IMR-90 (cell line): ENCODE results near the gene EMP1. TPM values are rescaled to one million over a fixed set of nuclear protein-coding genes. Genes with fewer than 3 reads are reported as not detected.

Experiments used
- ATAC-seq: fragments of 200-7000 bp; cut with Tn5 transposase; 2 replicates; pipeline ENCODE4 v1.9.1; 2020; ENCODE audit warnings: low read depth, mild to moderate bottlenecking, moderate library complexity
- BruUV-seq: library from RNA; stranded (reverse); fragments of 400-500 nt; replicated peaks from 2 replicates; lab custom pipeline; 2021; lab: Mats Ljungman, UMichigan
- CTCF ChIA-PET: fragments of 300-600 bp; formaldehyde crosslinking; extraction: SDS; loops from one replicate; lab custom pipeline; 2021; ENCODE audit warnings: antibody characterized with exemption; lab: Yijun Ruan, JAX
- POLR2A ChIA-PET: fragments of 300-600 bp; sonication (Branson Sonifier 250); formaldehyde crosslinking; loops from one replicate; lab custom pipeline; 2022; ENCODE audit warnings: antibody characterized with exemption; ENCODE audit not compliant: unreplicated experiment; lab: Charles Lee
- DNase-seq: peaks from one replicate; pipeline ENCODE4 v3.0.0; 2013
- H2AFZ ChIP-seq: replicated peaks from 2 replicates; pipeline ENCODE3; 2013; ENCODE audit warnings: low read length, mild to moderate bottlenecking; ENCODE audit not compliant: poor library complexity
- H2AK5ac ChIP-seq: 2 replicates; pipeline ENCODE4 v1.6.1; 2013; ENCODE audit warnings: low read depth, low read length, inconsistent platforms
- H2AK9ac ChIP-seq: replicated peaks from 2 replicates; pipeline ENCODE3; 2013; ENCODE audit warnings: mild to moderate bottlenecking, low read depth, low read length, moderate library complexity; ENCODE audit not compliant: poor library complexity
- H2BK120ac ChIP-seq: 2 replicates; pipeline ENCODE4 v1.6.1; 2013; ENCODE audit warnings: low read depth, low read length, inconsistent platforms
- H2BK15ac ChIP-seq: 3 replicates; pipeline ENCODE4 v1.6.1; 2013; ENCODE audit warnings: low read depth, low read length, inconsistent platforms
- H2BK20ac ChIP-seq: 2 replicates; pipeline ENCODE4 v1.6.1; 2013; ENCODE audit warnings: low read depth, mild to moderate bottlenecking, inconsistent platforms, low read length, moderate library complexity
- H2BK5ac ChIP-seq: 2 replicates; pipeline ENCODE4 v1.6.1; 2013; ENCODE audit warnings: mild to moderate bottlenecking, low read depth, low read length, inconsistent platforms; ENCODE audit not compliant: poor library complexity, severe bottlenecking
- H3K14ac ChIP-seq: replicated peaks from 2 replicates; pipeline ENCODE4 v1.6.1; 2013; ENCODE audit warnings: low read depth, low read length, inconsistent platforms
- H3K18ac ChIP-seq: 2 replicates; pipeline ENCODE4 v1.6.1; 2013; ENCODE audit warnings: low read depth, low read length, control low read depth
- H3K23ac ChIP-seq: 2 replicates; pipeline ENCODE4 v1.6.1; 2013; ENCODE audit warnings: low read depth, low read length, inconsistent platforms
- H3K27ac ChIP-seq: 2 replicates; pipeline ENCODE4 v1.5.1; 2013; ENCODE audit warnings: mild to moderate bottlenecking, control low read depth, low read length; ENCODE audit not compliant: insufficient read depth
- H3K27me3 ChIP-seq: 2 replicates; pipeline ENCODE4 v1.6.1; 2013; ENCODE audit warnings: low read length; ENCODE audit not compliant: control insufficient read depth, insufficient read depth
- H3K36me3 ChIP-seq: 2 replicates; pipeline ENCODE4 v1.6.1; 2013; ENCODE audit warnings: low read length, mixed read lengths; ENCODE audit not compliant: control insufficient read depth, insufficient read depth
- H3K4ac ChIP-seq: 2 replicates; pipeline ENCODE4 v1.6.1; 2013; ENCODE audit warnings: low read depth, low read length, inconsistent platforms
- H3K4me1 ChIP-seq: 2 replicates; pipeline ENCODE4 v1.6.1; 2013; ENCODE audit warnings: low read length, mixed read lengths; ENCODE audit not compliant: control insufficient read depth, insufficient read depth
- H3K4me2 ChIP-seq: 2 replicates; pipeline ENCODE4 v1.6.1; 2013; ENCODE audit warnings: low read depth, mild to moderate bottlenecking, control low read depth, low read length, moderate library complexity
- H3K4me3 ChIP-seq: 2 replicates; pipeline ENCODE4 v1.5.1; 2013; ENCODE audit warnings: low read depth, mild to moderate bottlenecking, control low read depth, low read length, moderate library complexity; ENCODE audit not compliant: insufficient read depth
- H3K56ac ChIP-seq: 2 replicates; pipeline ENCODE4 v1.6.1; 2013; ENCODE audit warnings: low read length, inconsistent platforms; ENCODE audit not compliant: insufficient read depth; ENCODE audit errors: extremely low read depth
- H3K79me1 ChIP-seq, 2 experiments: 2 replicates each; pipeline ENCODE4 v1.6.1; 2013; ENCODE audit warnings: low read length in 2 of 2, inconsistent platforms in 1 of 2, low read depth in 1 of 2
- H3K9ac ChIP-seq: 2 replicates; pipeline ENCODE4 v1.6.1; 2013; ENCODE audit warnings: low read depth, low read length, control low read depth
- H3K9me1 ChIP-seq: 2 replicates; pipeline ENCODE4 v1.6.1; 2013; ENCODE audit warnings: low read length, inconsistent platforms; ENCODE audit not compliant: insufficient read depth
- H3K9me3 ChIP-seq: 2 replicates; pipeline ENCODE4 v1.6.1; 2013; ENCODE audit warnings: low read length; ENCODE audit not compliant: control insufficient read depth, insufficient read depth
- H4K20me1 ChIP-seq: 2 replicates; pipeline ENCODE4 v1.6.1; 2013; ENCODE audit warnings: low read length, inconsistent platforms; ENCODE audit not compliant: insufficient read depth
- H4K5ac ChIP-seq: 2 replicates; pipeline ENCODE4 v1.6.1; 2013; ENCODE audit warnings: mild to moderate bottlenecking, low read depth, low read length, control low read depth
- H4K8ac ChIP-seq, 2 experiments: 2 replicates each; pipeline ENCODE4 v1.6.1; 2013; ENCODE audit warnings: low read depth in 2 of 2, low read length in 2 of 2, control low read depth in 1 of 2, inconsistent platforms in 1 of 2
- H4K91ac ChIP-seq: 2 replicates; pipeline ENCODE4 v1.6.1; 2013; ENCODE audit warnings: low read depth, low read length, inconsistent platforms; ENCODE audit not compliant: insufficient read depth
- MAZ ChIP-seq: IDR thresholded peaks from 2 replicates; pipeline ENCODE4 v1.6.1; 2012; ENCODE audit warnings: low read depth, mild to moderate bottlenecking, low read length, improper control_type of control experiment, moderate library complexity, borderline replicate concordance
- WGBS, 2 experiments: methylation state at CpG; one replicate each; pipeline versions ENCODE4 v1.1.5 to v1.1.7; 2013; ENCODE audit warnings: missing lambda C conversion rate in 2 of 2; ENCODE audit not compliant: insufficient read length in 1 of 2; ENCODE audit errors: extremely low coverage in 2 of 2; 5-methylcytosine and 5-hydroxymethylcytosine counted together
- dilution Hi-C: fragments of 300-500 bp; cut with HindIII; formaldehyde crosslinking; loops from one replicate; pipeline ENCODE4 v1.14.3; 2018; ENCODE audit warnings: low sequenced_read_pairs; ENCODE audit not compliant: unreplicated experiment
- in situ Hi-C: fragments of 300-500 bp; cut with MboI; formaldehyde crosslinking; loops from 3 replicates; pipeline ENCODE4 v1.14.3; 2019; ENCODE audit warnings: low sequenced_read_pairs, inconsistent platforms, mixed read lengths
- intact Hi-C: fragments of 100-400 bp; cut with micrococcal nuclease; formaldehyde crosslinking; loops from 2 replicates; pipeline ENCODE4 v1.10.0; 2022
- polyA plus RNA-seq, 3 experiments: library from polyadenylated mRNA; depleted of rRNA; stranded (reverse); fragments of >200 nt; gene quantifications; 2 replicates each; pipeline ENCODE4 v1.2.3, GENCODE V29; 2012; ENCODE audit warnings: low replicate concordance in 1 of 3
- total RNA-seq: library from RNA; depleted of rRNA; stranded (reverse); fragments of >200 nt; gene quantifications from 2 replicates; pipeline ENCODE4 v1.2.3, GENCODE V29; 2012

EMP1 gene
- total and polyA plus RNA-seq, 2 of the 4 experiments (the other 2 are of a cell fraction) = 137 to 201 TPM

GRCh38 chr12:13152281-13152680, 44.2 kb upstream of the EMP1 start:
- BruUV-seq = no TSS peak
- POLR2A ChIA-PET = no interaction called here

More at GRCh38 chr12:13152281-13152680, 44.2 kb upstream of the EMP1 start:
- Histone ChIP-seq H3K4ac (no peak overlapping the region; the same call in 1 of the 2 replicates), H2AFZ (no peak overlapping the region), H2BK5ac (no peak overlapping the region), H2BK20ac (no peak overlapping the region), H3K27ac (no peak overlapping the region), H2AK5ac (no peak overlapping the region), H2AK9ac (no peak overlapping the region), H4K8ac (no peak overlapping the region), H3K27me3 (no peaks in the 10 kb centered on the region), H4K5ac (no peak overlapping the region), H3K4me2 (no peak overlapping the region), H3K4me3 (no peak overlapping the region), H3K56ac (no peak overlapping the region), H4K20me1 (no peaks in the 10 kb centered on the region), H3K9me1 (no peaks in the 10 kb centered on the region), H2BK120ac (no peak overlapping the region), H3K79me1 (no peaks in the 10 kb centered on the region), H3K14ac (no peak overlapping the region), H3K36me3 (no peaks in the 10 kb centered on the region), H3K9me3 (no peaks in the 10 kb centered on the region), H3K9ac (no peak overlapping the region), H3K4me1 (peaks cover 9% of the 10 kb centered on the region), H3K18ac (no peak overlapping the region), H2BK15ac (no peak overlapping the region), H4K91ac (no peak overlapping the region), H3K23ac (no peak overlapping the region; the same call in 1 of the 2 replicates)
- no peak for DNase-seq
- intact Hi-C loops = no loop called here
- in situ Hi-C loops = no loop called here
- no peak for ATAC-seq
- no peak for TF ChIP-seq MAZ
- WGBS, 2 experiments = no CpG with 5 or more reads among the region's 1 CpG
- CTCF ChIA-PET = interaction anchor here (1.7 kb wide), 1 partner anchor 27 kb away, joined by 4 read pairs; no protein-coding TSS in a partner anchor
- dilution Hi-C loops = no loop called here
